Bronchial epithelial cell (primary cell): ENCODE results near the gene ALDH3B2. TPM values are rescaled to one million over a fixed set of nuclear protein-coding genes. Genes with fewer than 3 reads are reported as not detected.
"Not testable (repeated sequence)": the region's sequence is repeated elsewhere in the genome, so short reads cannot be mapped to it uniquely, and the experiment has no call there.

Experiments used
- DNase-seq: peaks from one replicate; pipeline ENCODE4 v3.0.0-alpha.2; 2010; ENCODE audit warnings: low read depth
- FAIRE-seq: peaks from 2 replicates; lab custom pipeline; 2011; peaks lifted over from hg19 to GRCh38; lab: Jason Lieb, UNC
- H3K27me3 ChIP-seq: 2 replicates; pipeline ENCODE4 v1.5.1; 2011; ENCODE audit warnings: low read length; ENCODE audit not compliant: control insufficient read depth, insufficient read depth
- H3K36me3 ChIP-seq: 2 replicates; pipeline ENCODE4 v1.5.1; 2011; ENCODE audit warnings: low read length; ENCODE audit not compliant: control insufficient read depth, insufficient read depth
- H3K4me3 ChIP-seq: 2 replicates; pipeline ENCODE4 v1.5.1; 2011; ENCODE audit warnings: mild to moderate bottlenecking, low read depth, low read length, control low read depth
- CTCF ChIP-seq: IDR thresholded peaks from 2 replicates; pipeline ENCODE4 v1.5.1; 2011; ENCODE audit warnings: mild to moderate bottlenecking, moderate library complexity, low read length, control low read depth, inconsistent platforms; ENCODE audit not compliant: insufficient read depth, severe bottlenecking
- total RNA-seq: library from RNA; depleted of rRNA; stranded (reverse); fragments of >200 nt; gene quantifications from 2 replicates; pipeline ENCODE4 v1.2.1, GENCODE V29; 2014

The ALDH3B2 gene
- total RNA-seq, 1 donor from 2014 or later: 17.9 TPM

- no peak for TF ChIP-seq CTCF
- DNase-seq (no peak), FAIRE-seq (no peak)
- no peaks in the 10 kb centered on the region for H3K36me3 ChIP-seq
- H3K27me3 ChIP-seq: no peaks in the 10 kb centered on the region
- no peak overlapping the region for H3K4me3 ChIP-seq
These were observed 10.2 kb downstream of the ALDH3B2 start for GRCh38 chr11:67664213-67664585.

DNA sequence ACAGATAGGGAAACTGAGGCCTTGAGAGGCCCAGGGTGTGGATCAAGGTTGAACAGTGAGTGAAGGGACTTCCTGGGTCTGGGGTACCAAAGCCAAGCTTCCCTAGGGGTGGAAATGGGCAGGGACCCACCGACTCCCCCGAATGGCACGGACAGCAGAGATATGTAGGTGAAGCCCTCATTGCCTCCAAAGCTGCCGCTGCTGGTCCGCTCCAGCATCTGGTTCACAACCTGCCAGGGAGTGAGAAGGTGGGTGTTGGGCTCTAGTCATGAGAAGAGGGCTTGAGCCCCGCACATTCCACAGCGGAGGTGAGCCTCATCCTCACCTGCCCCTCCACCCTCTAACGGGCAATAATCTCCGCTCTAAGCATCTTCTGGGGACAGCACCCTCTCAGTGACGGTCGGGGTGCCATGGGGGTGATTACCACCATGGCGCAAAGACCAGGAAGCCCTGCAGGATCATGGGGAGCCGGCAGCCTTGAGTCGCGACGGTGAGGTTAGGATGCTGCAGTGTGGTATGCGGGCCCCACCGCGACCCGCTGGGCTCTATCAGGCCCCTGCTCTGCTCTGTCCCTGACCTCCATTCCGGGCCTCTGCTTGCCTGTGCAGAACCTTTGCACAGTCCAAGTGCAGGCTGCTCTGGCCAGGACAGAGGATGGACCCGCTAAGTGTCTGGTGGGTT is 10.8 kb downstream of the ALDH3B2 start:
- TF ChIP-seq CTCF: no peak
- H3K4me3 ChIP-seq: no peak overlapping the region
- no peaks in the 10 kb centered on the region for H3K36me3 ChIP-seq
- FAIRE-seq (no peak), DNase-seq (no peak)
- H3K27me3 ChIP-seq: no peaks in the 10 kb centered on the region

GRCh38 chr11:67662835-67663531 is 11.4 kb downstream of the ALDH3B2 start:
- no peak for DNase-seq
- H3K27me3 ChIP-seq: no peaks in the 10 kb centered on the region
- no peaks in the 10 kb centered on the region for H3K36me3 ChIP-seq
- FAIRE-seq: no peak
- TF ChIP-seq CTCF: no peak
- H3K4me3 ChIP-seq: no peak overlapping the region

- no peaks in the 10 kb centered on the region for H3K27me3 ChIP-seq
- H3K36me3 ChIP-seq: no peaks in the 10 kb centered on the region
- TF ChIP-seq CTCF: no peak
- FAIRE-seq (no peak), DNase-seq (no peak)
- no peak overlapping the region for H3K4me3 ChIP-seq
These were observed 12.1 kb downstream of the ALDH3B2 start for GRCh38 chr11:67662142-67662834.

DNA sequence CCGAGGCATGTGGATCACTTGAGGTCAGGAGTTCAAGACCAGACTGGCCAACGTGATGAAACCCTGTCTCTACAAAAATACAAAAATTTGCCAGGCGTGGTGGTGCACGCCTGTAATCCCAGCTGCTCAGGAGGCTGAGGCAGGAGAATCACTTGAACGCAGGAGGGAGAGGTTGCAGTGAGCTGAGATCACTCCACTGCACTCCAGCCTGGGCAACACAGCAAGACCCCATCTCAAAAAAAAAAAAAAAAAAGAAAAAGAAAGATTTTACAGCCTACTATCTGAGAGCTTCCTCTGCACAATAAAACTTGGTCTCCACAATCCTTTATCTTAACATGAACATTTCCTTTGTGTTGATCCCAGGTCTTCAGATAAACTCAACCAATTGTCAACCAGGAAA is 13.7 kb downstream of the ALDH3B2 start:
- DNase-seq, H3K27me3 ChIP-seq, FAIRE-seq, H3K4me3 ChIP-seq, H3K36me3 ChIP-seq: not testable (repeated sequence)

GRCh38 chr11:67659651-67660165 is 14.7 kb downstream of the ALDH3B2 start:
- H3K36me3 ChIP-seq, H3K27me3 ChIP-seq, DNase-seq, FAIRE-seq, H3K4me3 ChIP-seq: not testable (repeated sequence)
